Transverse colon (tissue), 4 donors: ENCODE results near the gene USP22.

ENCODE experiments used
- CTCF ChIP-seq, 5 experiments: fragments of 200-600 bp in 3 of 5; fragments of 450-650 bp in 2 of 5; sonication (generic) in 3 of 5; IDR thresholded peaks; 1 replicate in 2 of 5; 2 replicates in 3 of 5; pipeline ENCODE4 v1.5.1; 2016 to 2017; ENCODE audit warnings: antibody characterized with exemption in 5 of 5, inconsistent platforms in 3 of 5, mild to moderate bottlenecking in 2 of 5, moderate library complexity in 1 of 5
- POLR2A ChIP-seq: fragments of 450-650 bp; IDR thresholded peaks from one replicate; pipeline ENCODE4 v1.6.1; 2016; ENCODE audit warnings: antibody characterized with exemption, mild to moderate bottlenecking, moderate library complexity
- POLR2AphosphoS5 ChIP-seq, 3 donors: sonication (generic); formaldehyde crosslinking; IDR thresholded peaks; one replicate each; pipeline ENCODE4 v1.6.1; 2016; ENCODE audit warnings: antibody characterized with exemption in 3 of 3

DNA sequence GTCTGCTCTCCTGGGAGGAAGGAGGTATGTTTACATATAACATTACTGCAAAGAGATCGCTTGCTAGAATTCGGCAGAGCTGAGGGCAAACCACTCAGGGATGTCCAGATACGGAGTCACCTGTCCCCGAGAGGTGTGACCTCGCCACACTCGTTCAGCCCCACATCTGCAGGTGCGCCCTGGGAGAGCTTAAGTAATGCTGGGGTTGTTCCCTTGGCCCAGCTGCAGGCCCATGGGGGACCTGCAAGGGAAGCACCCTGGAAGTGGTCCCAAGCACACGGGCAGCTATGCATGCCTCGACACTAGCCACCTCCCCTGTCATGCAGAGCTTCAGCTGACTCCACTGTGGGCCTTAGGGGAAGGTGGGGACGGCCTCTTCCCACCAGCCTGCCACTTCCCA, 22.2 kb downstream of the USP22 start:
- no peak for TF ChIP-seq POLR2A
- TF ChIP-seq CTCF (IDR thresholded peaks at IDR 0.05): no peak
- no peak for TF ChIP-seq POLR2AphosphoS5 (IDR thresholded peaks at IDR 0.05)
